CD14-positive monocyte (primary cell): Measurements from ENCODE around the gene SCN3A. TPM values are rescaled to one million over a fixed set of nuclear protein-coding genes. Genes with fewer than 3 reads are reported as not detected.

Source experiments
- DNase-seq, 3 donors: peaks; one replicate each; pipeline ENCODE4 v3.0.0-alpha.2; 2011 to 2022
- H2AFZ ChIP-seq: 2 replicates; pipeline ENCODE4 v1.6.0; 2012; ENCODE audit warnings: mild to moderate bottlenecking, low read depth, low read length, inconsistent platforms; ENCODE audit not compliant: insufficient read depth, poor library complexity, severe bottlenecking
- H3K27ac ChIP-seq, 2 donors: 1 replicate in 1 of 2; 2 replicates in 1 of 2; pipeline ENCODE4 v1.5.1; 2012 to 2013; ENCODE audit warnings: low read length in 2 of 2, control low read depth in 1 of 2, inconsistent platforms in 1 of 2, low read depth in 1 of 2, mild to moderate bottlenecking in 1 of 2
- H3K27me3 ChIP-seq, 2 donors: one replicate each; pipeline versions ENCODE4 v1.6.0 to v1.6.1; 2011 to 2013; ENCODE audit warnings: low read length in 2 of 2; ENCODE audit not compliant: control insufficient read depth in 2 of 2, insufficient read depth in 2 of 2
- H3K36me3 ChIP-seq, 2 donors: replicated peaks in 1 of 2; 1 replicate in 1 of 2; 2 replicates in 1 of 2; pipeline versions ENCODE4 v1.5.1 to v1.6.1; 2012 to 2013; ENCODE audit warnings: low read length in 2 of 2, control low read depth in 1 of 2, inconsistent platforms in 1 of 2, mild to moderate bottlenecking in 1 of 2; ENCODE audit not compliant: insufficient read depth in 2 of 2, control insufficient read depth in 1 of 2
- H3K4me1 ChIP-seq, 2 donors: 1 replicate in 1 of 2; 2 replicates in 1 of 2; pipeline versions ENCODE4 v1.5.1 to v1.6.1; 2012 to 2013; ENCODE audit warnings: low read length in 2 of 2, control low read depth in 1 of 2, inconsistent platforms in 1 of 2, mild to moderate bottlenecking in 1 of 2, moderate library complexity in 1 of 2; ENCODE audit not compliant: insufficient read depth in 2 of 2, control insufficient read depth in 1 of 2
- H3K4me2 ChIP-seq: replicated peaks from 2 replicates; pipeline ENCODE3; 2012; ENCODE audit warnings: low read length, moderate library complexity, mild to moderate bottlenecking; ENCODE audit not compliant: poor library complexity, severe bottlenecking; ENCODE audit errors: extremely low read depth
- H3K4me3 ChIP-seq, 3 experiments: fragments of 200-600 bp in 1 of 3; sonication (generic) in 1 of 3; replicated peaks in 1 of 3; 1 replicate in 2 of 3; 2 replicates in 1 of 3; pipeline ENCODE4 v1.5.1; 2011 to 2013; ENCODE audit warnings: low read length in 3 of 3, mild to moderate bottlenecking in 3 of 3, control low read depth in 2 of 3, low read depth in 2 of 3, inconsistent platforms in 1 of 3, moderate library complexity in 1 of 3
- H3K79me2 ChIP-seq: 2 replicates; pipeline ENCODE4 v1.6.0; 2012; ENCODE audit warnings: mild to moderate bottlenecking, control low read depth, inconsistent platforms, low read length, moderate library complexity; ENCODE audit not compliant: insufficient read depth
- H3K9ac ChIP-seq: 2 replicates; pipeline ENCODE4 v1.6.0; 2017; ENCODE audit warnings: low read length, mild to moderate bottlenecking; ENCODE audit not compliant: insufficient read depth, poor library complexity, severe bottlenecking
- H3K9me3 ChIP-seq, 2 donors: replicated peaks in 1 of 2; 1 replicate in 1 of 2; 2 replicates in 1 of 2; pipeline versions ENCODE4 v1.5.1 to v1.6.1; 2012 to 2013; ENCODE audit warnings: low read length in 2 of 2, control low read depth in 1 of 2; ENCODE audit not compliant: control insufficient read depth in 1 of 2, insufficient read depth in 1 of 2
- H4K20me1 ChIP-seq: 2 replicates; pipeline ENCODE4 v1.6.0; 2012; ENCODE audit warnings: mild to moderate bottlenecking, low read length, control low read depth, moderate library complexity; ENCODE audit not compliant: insufficient read depth
- H3K27ac Mint-ChIP-seq, 7 donors: one replicate each; pipeline ENCODE4 v1.8.0; 2020; ENCODE audit warnings: mild to moderate bottlenecking in 7 of 7, mixed read lengths in 7 of 7, moderate library complexity in 6 of 7, inconsistent platforms in 2 of 7
- H3K27me3 Mint-ChIP-seq, 3 donors: one replicate each; pipeline ENCODE4 v1.8.0; 2021 to 2022; ENCODE audit warnings: low read depth in 3 of 3, mild to moderate bottlenecking in 3 of 3, mixed read lengths in 3 of 3, moderate library complexity in 3 of 3, inconsistent platforms in 1 of 3
- H3K36me3 Mint-ChIP-seq, 2 donors: one replicate each; pipeline ENCODE4 v1.8.0; 2020; ENCODE audit warnings: mixed read lengths in 2 of 2, inconsistent platforms in 1 of 2, mild to moderate bottlenecking in 1 of 2
- H3K4me1 Mint-ChIP-seq: one replicate; pipeline ENCODE4 v1.8.0; 2020; ENCODE audit warnings: mild to moderate bottlenecking, mixed read lengths
- H3K4me3 Mint-ChIP-seq, 2 donors: one replicate each; pipeline ENCODE4 v1.8.0; 2020; ENCODE audit warnings: mild to moderate bottlenecking in 2 of 2, mixed read lengths in 2 of 2, moderate library complexity in 1 of 2
- H3K9me3 Mint-ChIP-seq, 7 donors: one replicate each; pipeline ENCODE4 v1.8.0; 2020 to 2022; ENCODE audit warnings: mixed read lengths in 7 of 7, mild to moderate bottlenecking in 6 of 7, moderate library complexity in 6 of 7, inconsistent platforms in 2 of 7
- CTCF ChIP-seq: fragments of 200-600 bp; IDR thresholded peaks from one replicate; pipeline ENCODE4 v1.8.0; 2022; ENCODE audit warnings: antibody characterized with exemption, mild to moderate bottlenecking
- WGBS: methylation state at CpG from one replicate; pipeline ENCODE4 v1.1.5; 2013; ENCODE audit warnings: missing lambda C conversion rate; ENCODE audit not compliant: insufficient coverage; 5-methylcytosine and 5-hydroxymethylcytosine counted together
- intact Hi-C, 2 donors: fragments of 100-400 bp; cut with micrococcal nuclease; formaldehyde crosslinking; loops; one replicate each; pipeline versions ENCODE4 v1.15.0 to v1.15.1; 2023
- polyA plus RNA-seq, 3 donors: library from polyadenylated mRNA; depleted of rRNA in 1 of 3; unstranded in 2 of 3; stranded (reverse) in 1 of 3; fragments of 300-500 nt in 2 of 3; fragments of >200 nt in 1 of 3; fragmentation: Illumina TruSeq in 2 of 3; gene quantifications; 1 replicate in 2 of 3; 2 replicates in 1 of 3; pipeline ENCODE4 v1.2.3, GENCODE V29; 2012 to 2021

SCN3A gene
- polyA plus RNA-seq, 3 donors: 0.03 TPM; not detected in 2

- Mint-ChIP-seq H3K4me1 (no peaks in the 10 kb centered on the region), H3K4me3 (no peak overlapping the region), H3K9me3 (peaks cover 0 to 7% (median 0%) of the 10 kb centered on the region in 7 donors), H3K27me3 (no peaks in the 10 kb centered on the region), H3K27ac (no peak overlapping the region), H3K36me3 (no peaks in the 10 kb centered on the region)
- Histone ChIP-seq H2AFZ (no peak overlapping the region), H3K4me1 (no peaks in the 10 kb centered on the region), H4K20me1 (no peaks in the 10 kb centered on the region), H3K4me3 (no peak overlapping the region), H3K27ac (no peak overlapping the region), H3K36me3 (no peaks in the 10 kb centered on the region), H3K9me3 (no peaks in the 10 kb centered on the region), H3K4me2 (no peak overlapping the region), H3K27me3 (no peaks in the 10 kb centered on the region), H3K79me2 (no peaks in the 10 kb centered on the region), H3K9ac (no peak overlapping the region)
- intact Hi-C loops: no loop called here
- DNase-seq: no peak
- WGBS: no CpG with 5 or more reads among the region's 2 CpGs
- TF ChIP-seq CTCF: no peak
Observed at GRCh38 chr2:165161510-165161909, 42.3 kb downstream of the SCN3A start.

GRCh38 chr2:165157160-165157559 is 46.7 kb downstream of the SCN3A start:
- H3K36me3 Mint-ChIP-seq: no peaks in the 10 kb centered on the region
- H3K27me3 ChIP-seq: no peaks in the 10 kb centered on the region
- peaks cover 0 to 10% (median 2%) of the 10 kb centered on the region in 7 donors for H3K9me3 Mint-ChIP-seq
- H3K4me3 Mint-ChIP-seq: no peak overlapping the region
- TF ChIP-seq CTCF: no peak
- H2AFZ ChIP-seq: no peak overlapping the region
- intact Hi-C loops: no loop called here
- no peaks in the 10 kb centered on the region for H3K27me3 Mint-ChIP-seq
- H3K4me3 ChIP-seq: no peak overlapping the region
- no peaks in the 10 kb centered on the region for H3K4me1 ChIP-seq
- H3K4me1 Mint-ChIP-seq: no peaks in the 10 kb centered on the region
- no peaks in the 10 kb centered on the region for H4K20me1 ChIP-seq
- no peak overlapping the region for H3K4me2 ChIP-seq
- no peak overlapping the region for H3K27ac Mint-ChIP-seq
- no peaks in the 10 kb centered on the region for H3K36me3 ChIP-seq
- no peak overlapping the region for H3K27ac ChIP-seq
- 97% methylated on average over 4 of the region's 4 CpGs for WGBS
- no peaks in the 10 kb centered on the region for H3K79me2 ChIP-seq
- no peaks in the 10 kb centered on the region for H3K9me3 ChIP-seq
- no peak for DNase-seq
- no peak overlapping the region for H3K9ac ChIP-seq
